ENCODE data around the gene CHST10. TPM values are rescaled to one million over a fixed set of nuclear protein-coding genes. Genes with fewer than 3 reads are reported as not detected.
"Not testable (repeated sequence)": the region's sequence is repeated elsewhere in the genome, so short reads cannot be mapped to it uniquely, and the experiment has no call there.

The CHST10 gene, protein sequence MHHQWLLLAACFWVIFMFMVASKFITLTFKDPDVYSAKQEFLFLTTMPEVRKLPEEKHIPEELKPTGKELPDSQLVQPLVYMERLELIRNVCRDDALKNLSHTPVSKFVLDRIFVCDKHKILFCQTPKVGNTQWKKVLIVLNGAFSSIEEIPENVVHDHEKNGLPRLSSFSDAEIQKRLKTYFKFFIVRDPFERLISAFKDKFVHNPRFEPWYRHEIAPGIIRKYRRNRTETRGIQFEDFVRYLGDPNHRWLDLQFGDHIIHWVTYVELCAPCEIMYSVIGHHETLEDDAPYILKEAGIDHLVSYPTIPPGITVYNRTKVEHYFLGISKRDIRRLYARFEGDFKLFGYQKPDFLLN
- 6.0 TPM for total RNA-seq

DNA sequence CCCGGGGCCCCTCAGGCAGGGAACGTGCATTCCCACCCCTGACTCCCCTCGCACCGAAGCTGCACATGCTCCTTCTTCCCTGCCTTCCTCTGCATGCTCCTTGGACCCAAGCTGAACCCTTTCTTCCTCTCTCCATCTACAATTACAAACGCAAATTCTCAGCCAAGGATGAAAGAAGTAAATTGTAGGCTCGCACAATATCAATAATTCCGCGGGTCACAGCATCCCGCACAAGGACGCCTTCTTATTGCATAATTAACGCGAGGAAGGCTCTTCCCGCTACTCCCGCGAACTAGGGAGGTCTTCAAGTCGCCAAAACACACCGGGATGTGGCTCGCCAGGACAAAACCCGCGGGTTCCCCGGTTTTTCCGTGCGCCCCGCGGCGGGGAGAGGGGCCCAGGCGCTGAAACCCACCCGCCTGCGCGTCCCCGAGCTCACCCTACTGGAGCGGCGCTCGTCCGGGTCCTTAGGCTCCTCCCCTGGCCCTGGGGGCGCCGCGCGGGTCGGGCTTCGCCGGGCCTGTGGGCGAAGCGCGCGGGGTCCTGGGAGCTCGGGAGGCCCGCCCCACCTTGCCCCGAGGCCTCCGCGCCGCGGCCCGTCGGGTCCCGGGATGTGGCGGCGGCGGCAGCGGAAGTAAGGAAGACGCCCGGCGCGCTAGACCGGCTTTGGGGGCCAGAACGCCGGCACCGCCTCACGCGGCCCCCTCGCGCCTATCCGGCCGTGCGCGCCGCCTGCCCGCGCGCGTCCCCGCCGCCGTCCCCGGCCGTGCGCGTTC lies at the start of gene CHST10:
TSS of gene CHST10 (minus strand) at position 734 of the 776 bp plus-strand sequence. CDS start 10,993 bp downstream, outside the sequence.
- Histone ChIP-seq H3K27me3 (ENCODE audit: insufficient read depth, low read length) (no peaks in the 10 kb centered on the region), H3K9me3 (ENCODE audit: low read depth, low read length) (no peaks in the 10 kb centered on the region), H3K4me1 (ENCODE audit: insufficient read depth, low read length) (peaks cover 20% of the 10 kb centered on the region), H3K4me3 (ENCODE audit: low read length) (peak within 1 kb of the TSS; percentile 49)

DNA sequence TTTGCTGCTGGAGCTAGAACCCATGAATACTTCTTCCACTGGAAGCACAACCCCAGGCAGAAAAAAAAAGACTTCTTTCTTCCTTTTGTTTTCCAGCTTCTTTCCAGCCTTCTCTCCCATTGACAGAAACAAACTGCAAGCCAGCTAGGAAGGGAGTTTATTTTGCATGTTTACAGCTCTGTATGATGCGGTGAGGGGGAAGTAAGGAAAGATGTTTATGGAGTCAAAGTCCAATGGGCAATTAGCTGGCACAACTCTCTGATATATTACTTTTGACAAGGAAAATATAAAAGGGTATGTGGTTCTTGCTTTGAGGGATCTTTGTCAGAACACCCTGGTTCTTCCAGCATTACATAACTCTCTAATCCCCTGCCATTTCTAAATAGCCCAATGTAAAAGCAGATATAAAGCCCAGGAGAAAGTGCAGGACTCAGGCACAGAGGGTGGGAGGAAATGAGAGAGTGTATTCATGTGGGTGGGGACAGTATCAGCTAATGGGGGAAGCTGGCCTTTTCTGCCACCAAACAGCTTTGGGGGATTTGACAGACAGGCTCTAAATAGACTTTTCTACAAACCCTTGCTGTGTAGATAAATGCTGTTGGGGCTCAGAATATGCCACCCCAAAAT lies 43.5 kb upstream of the CHST10 start:
- H3K9me3 ChIP-seq (ENCODE audit: low read depth, low read length), result peaks cover 20% of the 10 kb centered on the region
- H3K4me3 ChIP-seq (ENCODE audit: low read length), result no peak overlapping the region
- H3K4me1 ChIP-seq (ENCODE audit: insufficient read depth, low read length), result no peaks in the 10 kb centered on the region
- H3K27me3 ChIP-seq (ENCODE audit: insufficient read depth, low read length), result no peaks in the 10 kb centered on the region

DNA sequence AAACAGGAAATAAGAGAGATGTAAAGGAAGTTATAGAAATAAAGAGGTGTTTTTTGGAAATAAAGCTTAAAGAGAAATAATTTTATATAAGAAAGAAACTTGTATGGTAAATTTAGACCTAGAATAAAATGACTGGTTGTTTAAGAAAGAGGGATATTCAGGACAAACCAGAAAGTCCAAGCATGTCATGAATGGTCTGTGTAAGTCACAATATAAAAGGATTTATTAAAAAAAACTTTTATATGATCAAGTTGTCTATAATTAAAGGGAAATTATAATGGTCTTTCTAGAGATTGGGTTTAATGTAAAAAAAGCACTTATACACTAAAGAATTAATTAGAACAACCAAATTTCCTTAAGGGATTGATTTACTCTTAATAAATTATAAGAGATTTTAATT lies 38.9 kb upstream of the CHST10 start:
- peaks cover 20% of the 10 kb centered on the region for H3K9me3 ChIP-seq (ENCODE audit: low read depth, low read length)
- not testable (repeated sequence) for H3K4me3 ChIP-seq (ENCODE audit: low read length)

DNA sequence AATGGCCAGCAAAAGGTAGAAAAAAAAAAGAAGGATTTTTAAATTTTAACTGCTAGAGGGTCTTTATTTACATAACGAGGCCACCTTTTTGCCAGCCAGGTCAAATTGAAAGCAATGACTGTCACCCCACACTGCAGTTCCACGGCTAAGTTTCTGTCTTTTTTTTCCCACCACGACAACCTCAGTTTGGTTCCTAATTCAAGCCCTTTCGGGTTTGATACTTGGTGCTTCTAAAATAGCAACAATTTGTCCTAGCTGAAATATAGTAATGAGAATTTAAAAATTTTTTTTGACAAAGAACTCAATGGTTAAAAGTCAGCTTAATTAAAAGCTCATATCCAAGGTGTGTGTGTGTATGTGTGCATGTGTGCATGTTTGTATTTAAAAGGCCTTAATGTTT lies 36.4 kb upstream of the CHST10 start:
- H3K9me3 ChIP-seq (ENCODE audit: low read depth, low read length), result peaks cover 18% of the 10 kb centered on the region
- H3K4me1 ChIP-seq (ENCODE audit: insufficient read depth, low read length), result no peaks in the 10 kb centered on the region
- no peaks in the 10 kb centered on the region for H3K27me3 ChIP-seq (ENCODE audit: insufficient read depth, low read length)
- no peak overlapping the region for H3K4me3 ChIP-seq (ENCODE audit: low read length)

More for the DNA sequence above, 38.9 kb upstream of the CHST10 start:
- not testable (repeated sequence) for H3K4me1 ChIP-seq (ENCODE audit: insufficient read depth, low read length); H3K27me3 ChIP-seq (ENCODE audit: insufficient read depth, low read length)

DNA sequence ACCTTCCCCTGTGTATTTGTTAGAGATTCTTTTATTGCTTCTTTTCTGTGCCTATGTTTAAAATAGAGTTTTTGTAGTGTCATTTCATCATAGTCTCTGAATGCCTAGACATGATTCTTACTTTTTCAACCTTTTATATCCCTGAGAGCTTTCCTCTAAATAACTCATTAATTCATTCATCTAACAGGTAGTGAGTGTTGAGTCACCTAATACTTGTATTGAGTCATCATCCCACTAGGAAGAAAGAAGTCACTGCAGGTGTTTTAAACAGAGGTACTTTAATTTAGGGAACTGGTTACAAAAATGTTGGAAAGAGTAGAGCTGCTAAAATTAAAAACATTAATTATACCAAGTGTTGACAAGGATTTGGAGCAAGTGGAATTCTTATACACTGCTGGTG lies 34.3 kb upstream of the CHST10 start:
- Histone ChIP-seq H3K9me3 (ENCODE audit: low read depth, low read length) (peaks cover 4% of the 10 kb centered on the region), H3K4me3 (ENCODE audit: low read length) (no peak overlapping the region), H3K4me1 (ENCODE audit: insufficient read depth, low read length) (no peaks in the 10 kb centered on the region), H3K27me3 (ENCODE audit: insufficient read depth, low read length) (no peaks in the 10 kb centered on the region)

DNA sequence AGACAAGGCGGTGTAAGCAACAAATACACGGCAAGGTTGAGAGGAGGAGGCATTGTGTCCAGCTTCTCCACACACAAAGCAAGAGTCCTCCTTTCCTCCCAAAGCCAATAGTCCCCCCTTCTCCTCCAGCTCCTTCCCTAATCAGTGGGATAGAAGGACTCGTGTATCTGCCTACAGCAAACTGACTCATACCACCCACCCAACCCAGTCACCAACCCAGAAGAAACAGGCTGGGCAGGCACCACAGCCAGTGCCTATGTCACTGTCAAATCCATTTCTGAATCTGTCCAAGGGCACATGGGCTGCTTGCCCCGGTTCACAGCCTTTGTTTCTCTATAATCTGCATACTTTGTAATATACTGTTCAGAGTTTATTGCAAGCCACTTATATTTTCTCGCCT lies 33.6 kb upstream of the CHST10 start:
- Histone ChIP-seq H3K27me3 (ENCODE audit: insufficient read depth, low read length) (no peaks in the 10 kb centered on the region), H3K4me1 (ENCODE audit: insufficient read depth, low read length) (no peaks in the 10 kb centered on the region), H3K9me3 (ENCODE audit: low read depth, low read length) (no peaks in the 10 kb centered on the region), H3K4me3 (ENCODE audit: low read length) (no peak overlapping the region)

DNA sequence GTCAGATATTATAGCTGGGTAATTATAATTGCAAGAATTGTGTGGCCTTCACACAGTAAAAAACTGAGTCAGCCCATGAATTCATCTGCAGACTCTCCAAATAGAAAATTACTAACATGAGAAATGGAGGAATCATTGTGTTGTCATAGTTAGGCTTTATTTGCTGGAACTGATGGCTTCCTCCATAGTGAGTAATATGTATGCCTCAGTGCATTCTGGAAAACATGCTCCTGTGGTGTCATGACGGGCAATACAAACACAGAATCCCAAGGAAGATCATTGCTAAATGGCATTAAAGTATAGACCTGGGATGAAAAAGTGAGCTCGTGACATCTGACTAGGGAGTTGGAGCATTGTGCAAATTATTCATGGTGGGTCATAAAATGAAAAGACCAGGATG lies 29.2 kb upstream of the CHST10 start:
- Histone ChIP-seq H3K4me1 (ENCODE audit: insufficient read depth, low read length) (no peaks in the 10 kb centered on the region), H3K9me3 (ENCODE audit: low read depth, low read length) (no peaks in the 10 kb centered on the region), H3K4me3 (ENCODE audit: low read length) (no peak overlapping the region)

DNA sequence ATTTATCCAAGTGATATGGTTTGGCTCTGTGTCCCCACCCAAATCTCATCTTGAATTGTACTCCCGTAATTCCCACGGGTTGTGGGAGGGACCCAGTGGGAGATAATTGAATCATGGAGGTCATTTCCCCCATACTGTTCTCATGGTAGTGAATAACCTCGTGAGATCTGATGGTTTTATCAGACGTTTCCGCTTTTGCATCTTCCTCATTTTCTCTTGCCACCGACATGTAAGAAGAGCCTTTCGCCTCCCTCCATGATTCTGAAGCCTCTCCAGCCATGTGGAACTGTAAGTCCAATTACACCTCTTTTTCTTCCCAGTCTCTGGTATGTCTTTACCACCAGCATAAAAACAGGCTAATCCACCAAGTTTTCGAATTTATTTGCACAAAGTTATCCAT lies 20.3 kb upstream of the CHST10 start:
- H3K4me1 ChIP-seq (ENCODE audit: insufficient read depth, low read length), result no peaks in the 10 kb centered on the region
- H3K9me3 ChIP-seq (ENCODE audit: low read depth, low read length), result no peaks in the 10 kb centered on the region
- no peaks in the 10 kb centered on the region for H3K27me3 ChIP-seq (ENCODE audit: insufficient read depth, low read length)
- no peak overlapping the region for H3K4me3 ChIP-seq (ENCODE audit: low read length)

More for the DNA sequence above, 29.2 kb upstream of the CHST10 start:
- no peaks in the 10 kb centered on the region for H3K27me3 ChIP-seq (ENCODE audit: insufficient read depth, low read length)

DNA sequence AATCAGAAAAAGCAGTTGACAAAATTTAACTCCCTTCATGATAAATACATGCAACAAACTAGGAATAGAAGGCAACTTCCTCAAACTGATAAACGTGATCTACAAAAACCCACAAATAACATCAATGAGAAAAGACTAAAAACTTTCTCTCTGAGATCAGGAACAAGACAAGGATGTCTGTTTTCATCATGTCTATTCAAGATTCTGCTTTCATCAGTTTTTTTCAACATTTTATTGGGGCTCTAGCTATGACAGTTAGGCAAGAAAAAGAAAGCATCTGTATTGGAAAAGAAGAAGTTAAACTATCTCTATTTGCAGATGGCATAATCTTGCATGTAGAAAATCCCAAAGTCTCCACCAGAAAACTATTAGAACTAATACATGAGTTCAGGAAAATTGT lies 12.3 kb upstream of the CHST10 start:
- Histone ChIP-seq H3K27me3 (ENCODE audit: insufficient read depth, low read length) (no peaks in the 10 kb centered on the region), H3K9me3 (ENCODE audit: low read depth, low read length) (no peaks in the 10 kb centered on the region), H3K4me3 (ENCODE audit: low read length) (no peak overlapping the region), H3K4me1 (ENCODE audit: insufficient read depth, low read length) (peaks cover 18% of the 10 kb centered on the region)

DNA sequence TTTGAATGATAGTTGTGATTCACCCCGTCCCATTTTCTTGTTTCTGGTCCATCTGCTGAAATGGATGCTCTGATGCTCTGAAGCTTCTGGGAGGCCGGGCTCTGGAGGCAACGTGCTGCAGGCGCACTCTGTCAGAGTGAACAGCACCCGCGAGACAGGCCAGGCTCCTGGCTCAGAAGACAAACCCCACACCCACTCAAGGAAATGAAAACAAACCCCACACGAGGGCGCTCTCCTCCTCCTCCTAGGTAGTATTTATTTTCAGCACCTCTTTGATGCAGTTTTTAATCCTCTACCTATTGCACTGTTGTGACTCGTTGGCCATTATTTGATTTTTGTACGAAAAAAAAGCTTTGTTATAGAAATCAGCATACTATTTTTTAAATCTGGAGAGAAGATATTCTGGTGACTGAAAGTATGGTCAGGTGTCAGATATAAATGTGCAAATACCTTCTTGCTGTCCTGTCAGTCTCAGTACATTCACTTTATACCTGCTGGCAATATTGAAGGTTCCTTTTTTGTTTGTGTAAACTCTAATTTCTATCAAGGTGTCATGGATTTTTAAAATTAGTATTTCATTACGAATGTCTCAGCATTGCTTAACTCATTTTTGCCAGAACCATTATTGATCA lies 10.3 kb upstream of the CHST10 start:
- Histone ChIP-seq H3K4me1 (ENCODE audit: insufficient read depth, low read length) (peaks cover 18% of the 10 kb centered on the region), H3K27me3 (ENCODE audit: insufficient read depth, low read length) (no peaks in the 10 kb centered on the region), H3K9me3 (ENCODE audit: low read depth, low read length) (no peaks in the 10 kb centered on the region), H3K4me3 (ENCODE audit: low read length) (no peak overlapping the region)

DNA sequence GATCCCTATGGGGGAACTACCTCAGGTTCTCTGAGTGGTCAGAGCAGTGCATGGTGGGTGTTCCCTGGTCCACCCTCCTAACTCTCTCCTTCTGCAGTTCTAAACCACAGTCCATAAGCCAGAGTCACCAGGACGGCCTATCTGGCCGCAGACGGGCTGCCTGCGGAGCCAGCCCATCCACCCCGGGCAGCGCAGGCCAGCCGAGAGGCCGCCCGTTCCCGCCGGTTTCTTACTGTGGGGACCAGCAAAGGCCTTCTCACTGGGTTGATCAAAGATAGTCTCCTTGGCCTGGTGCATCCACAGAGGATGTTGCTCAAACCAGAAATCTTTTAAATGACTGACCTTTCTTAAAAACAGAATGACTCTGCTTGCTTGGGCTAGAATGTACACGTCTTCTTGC lies 9.6 kb upstream of the CHST10 start:
- peaks cover 18% of the 10 kb centered on the region for H3K4me1 ChIP-seq (ENCODE audit: insufficient read depth, low read length)
- no peak overlapping the region for H3K4me3 ChIP-seq (ENCODE audit: low read length)
- no peaks in the 10 kb centered on the region for H3K9me3 ChIP-seq (ENCODE audit: low read depth, low read length)
- no peaks in the 10 kb centered on the region for H3K27me3 ChIP-seq (ENCODE audit: insufficient read depth, low read length)

DNA sequence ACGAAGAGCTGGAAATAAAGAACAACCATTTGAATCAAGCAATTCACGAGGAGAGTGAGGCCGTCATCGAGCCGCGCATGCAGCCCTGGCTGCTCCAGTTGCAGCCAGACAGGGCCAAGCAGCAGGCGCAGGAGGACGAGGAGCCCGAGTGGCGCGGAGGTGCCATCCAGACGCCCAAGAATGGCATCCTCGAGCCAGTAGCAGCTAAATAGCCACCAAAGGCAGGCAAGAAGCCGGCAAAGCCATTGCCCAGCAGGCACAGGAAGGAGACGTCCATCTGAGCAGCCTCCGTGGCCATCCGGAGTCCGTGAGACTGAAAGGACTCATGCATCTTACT lies 8.9 kb upstream of the CHST10 start:
- no peaks in the 10 kb centered on the region for H3K27me3 ChIP-seq (ENCODE audit: insufficient read depth, low read length)
- no peak overlapping the region for H3K4me3 ChIP-seq (ENCODE audit: low read length)
- no peaks in the 10 kb centered on the region for H3K9me3 ChIP-seq (ENCODE audit: low read depth, low read length)
- peaks cover 20% of the 10 kb centered on the region for H3K4me1 ChIP-seq (ENCODE audit: insufficient read depth, low read length)

DNA sequence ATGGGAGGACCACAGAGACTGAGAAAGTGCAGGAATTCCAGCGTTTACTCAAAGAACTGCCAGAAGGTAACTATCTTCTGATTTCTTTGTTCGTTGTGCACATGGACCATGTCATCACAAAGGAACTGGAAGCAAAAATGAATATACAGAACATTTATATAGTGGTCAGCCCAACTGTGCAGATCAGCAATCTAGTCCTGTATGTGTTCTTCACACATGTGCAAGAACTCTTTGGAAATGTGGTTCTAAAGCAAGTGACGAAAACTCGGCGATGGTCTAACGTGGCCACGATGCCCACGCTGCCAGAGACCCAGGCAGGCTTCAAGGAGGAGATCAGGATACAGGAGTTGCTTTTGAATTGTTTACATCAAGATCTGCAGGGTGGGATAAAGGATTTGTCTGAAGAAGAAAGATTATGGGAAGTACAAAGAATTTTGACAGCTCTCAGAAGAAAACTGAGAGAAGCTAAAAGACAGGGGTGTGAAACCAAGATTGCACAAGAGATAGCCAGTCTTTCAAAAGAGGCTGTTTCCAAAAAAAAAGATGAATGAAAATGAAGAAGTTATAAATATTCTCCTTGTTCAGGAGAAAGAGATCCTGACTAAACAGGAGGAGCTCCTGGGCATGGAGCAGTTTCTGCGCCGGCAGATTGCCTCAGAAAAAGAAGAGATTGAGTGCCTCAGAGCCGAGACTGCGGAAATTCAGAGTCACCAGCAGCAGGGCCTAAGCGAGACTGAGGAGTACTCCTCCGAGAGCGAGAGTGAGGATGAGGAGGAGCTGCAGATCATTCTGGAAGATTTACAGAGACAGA lies 8.3 kb upstream of the CHST10 start:
- Histone ChIP-seq H3K4me1 (ENCODE audit: insufficient read depth, low read length) (peaks cover 24% of the 10 kb centered on the region), H3K9me3 (ENCODE audit: low read depth, low read length) (no peaks in the 10 kb centered on the region), H3K4me3 (ENCODE audit: low read length) (no peak overlapping the region), H3K27me3 (ENCODE audit: insufficient read depth, low read length) (no peaks in the 10 kb centered on the region)

DNA sequence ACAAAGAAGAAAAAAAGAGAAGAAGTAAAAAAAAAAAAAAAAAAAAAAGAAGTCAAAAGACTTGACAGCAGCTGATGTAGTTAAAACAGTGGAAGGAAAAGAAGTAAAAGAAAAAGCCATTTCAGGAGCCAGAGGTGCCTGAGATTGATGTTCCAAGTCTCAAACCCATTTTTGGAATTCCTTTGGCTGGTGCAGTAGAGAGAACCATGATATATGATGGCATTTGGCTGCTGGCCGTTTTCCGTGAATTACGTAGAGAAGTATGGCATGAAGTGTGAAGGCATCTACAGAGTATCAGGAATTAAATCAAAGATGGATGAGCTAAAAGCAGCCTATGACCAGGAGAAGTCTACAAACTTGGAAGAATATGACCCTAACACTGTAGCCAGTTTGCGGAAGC lies 7.6 kb upstream of the CHST10 start:
- Histone ChIP-seq H3K27me3 (ENCODE audit: insufficient read depth, low read length) (no peaks in the 10 kb centered on the region), H3K9me3 (ENCODE audit: low read depth, low read length) (no peaks in the 10 kb centered on the region), H3K4me3 (ENCODE audit: low read length) (no peak overlapping the region), H3K4me1 (ENCODE audit: insufficient read depth, low read length) (peaks cover 24% of the 10 kb centered on the region)
